ENCODE results near the gene MSH5.

Gene MSH5

DNA sequence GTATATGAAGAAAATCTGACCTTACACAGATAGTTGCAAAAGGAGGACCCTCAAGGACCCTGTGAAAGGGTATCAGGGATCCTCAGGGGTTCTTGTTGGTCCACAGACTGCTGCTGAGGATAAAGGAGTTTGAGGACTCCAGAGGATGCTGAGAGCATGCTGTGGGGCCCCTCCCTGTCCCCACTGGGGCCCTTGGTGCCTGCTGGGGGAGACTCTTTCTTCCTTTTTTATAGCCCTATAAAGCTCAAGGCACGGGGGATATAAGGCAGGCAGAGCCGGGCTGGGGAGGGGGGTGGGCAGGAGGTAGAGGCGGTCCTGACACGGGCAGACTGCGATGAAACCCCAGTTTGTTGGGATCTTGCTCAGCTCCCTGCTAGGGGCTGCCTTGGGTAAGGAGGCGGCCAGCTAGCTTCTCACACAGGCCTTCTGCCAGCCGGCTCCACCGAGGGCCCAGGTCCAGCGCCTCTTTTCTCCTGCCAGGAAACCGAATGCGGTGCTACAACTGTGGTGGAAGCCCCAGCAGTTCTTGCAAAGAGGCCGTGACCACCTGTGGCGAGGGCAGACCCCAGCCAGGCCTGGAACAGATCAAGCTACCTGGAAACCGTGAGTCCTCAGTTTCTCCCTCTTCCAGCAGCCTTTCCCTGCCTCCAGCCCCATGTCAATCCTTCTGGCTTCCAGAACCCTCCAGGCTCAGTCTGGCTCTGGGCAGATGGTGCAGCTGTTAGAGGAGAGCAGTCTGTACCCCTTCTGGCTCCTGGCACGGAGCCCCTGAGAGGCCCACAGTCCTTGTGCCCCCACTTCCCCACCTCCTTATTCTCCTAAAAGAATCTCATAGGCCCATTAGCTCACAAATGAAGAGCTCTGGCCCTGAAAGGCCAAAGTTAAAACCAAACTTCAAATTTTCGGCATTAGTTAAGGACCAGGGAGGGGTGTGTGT, 24.5 kb upstream of the MSH5 start, which contains the start of gene LY6G6D:
TSS of gene LY6G6D (plus strand) at position 327 of the 937 bp plus-strand sequence. CDS start at position 335, 8 bp downstream.
- no peak within 1 kb of the TSS for H3K4me3 ChIP-seq (ENCODE audit: low read depth, low read length)
- DNase-seq (ENCODE audit: low read depth) = no peak
- TF ChIP-seq POLR2A (IDR thresholded peaks at IDR 0.05; ENCODE audit: extremely low read depth, insufficient read length) = no peak
- TF ChIP-seq CTCF (IDR thresholded peaks at IDR 0.05; ENCODE audit: low read depth, low read length) = no peak
- no peak for TF ChIP-seq MYC (IDR thresholded peaks at IDR 0.05; ENCODE audit: low read depth, low read length)
- TF ChIP-seq, protein P1, sequence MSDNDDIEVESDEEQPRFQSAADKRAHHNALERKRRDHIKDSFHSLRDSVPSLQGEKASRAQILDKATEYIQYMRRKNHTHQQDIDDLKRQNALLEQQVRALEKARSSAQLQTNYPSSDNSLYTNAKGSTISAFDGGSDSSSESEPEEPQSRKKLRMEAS (IDR thresholded peaks at IDR 0.05; ENCODE audit: low read depth, low read length) = no peak

DNA sequence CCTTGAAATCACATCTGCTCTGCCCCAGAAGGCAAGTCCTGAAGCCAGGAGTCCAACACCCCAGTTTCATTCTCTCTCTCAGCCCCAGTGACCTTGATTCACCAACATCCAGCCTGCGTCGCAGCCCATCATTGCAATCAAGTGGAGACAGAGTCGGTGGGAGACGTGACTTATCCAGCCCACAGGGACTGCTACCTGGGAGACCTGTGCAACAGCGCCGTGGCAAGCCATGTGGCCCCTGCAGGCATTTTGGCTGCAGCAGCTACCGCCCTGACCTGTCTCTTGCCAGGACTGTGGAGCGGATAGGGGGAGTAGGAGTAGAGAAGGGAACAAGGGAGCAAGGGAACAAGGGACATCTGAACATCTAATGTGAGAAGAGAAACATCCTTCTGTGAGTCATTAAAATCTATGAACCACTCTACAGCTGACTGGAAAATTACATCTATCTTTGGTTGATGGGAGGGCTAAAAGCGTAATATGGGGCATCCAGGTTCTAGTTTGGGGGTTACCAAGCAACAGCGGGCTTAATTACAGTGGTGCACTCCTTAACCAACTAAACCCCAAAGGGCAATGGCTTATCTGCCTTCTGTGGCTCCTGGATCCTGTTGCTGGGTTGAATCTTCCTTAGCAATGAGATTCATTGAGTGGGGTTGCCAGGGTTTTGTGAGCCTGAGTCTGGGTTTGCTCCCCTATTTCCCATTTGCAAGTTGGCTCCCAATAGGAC, 22.1 kb upstream of the MSH5 start:
- TF ChIP-seq POLR2A (IDR thresholded peaks at IDR 0.05; ENCODE audit: extremely low read depth, insufficient read length) = no peak
- TF ChIP-seq MYC (IDR thresholded peaks at IDR 0.05; ENCODE audit: low read depth, low read length) = no peak
- H3K4me3 ChIP-seq (ENCODE audit: low read depth, low read length) = no peak overlapping the region
- no peak for DNase-seq (ENCODE audit: low read depth)

DNA sequence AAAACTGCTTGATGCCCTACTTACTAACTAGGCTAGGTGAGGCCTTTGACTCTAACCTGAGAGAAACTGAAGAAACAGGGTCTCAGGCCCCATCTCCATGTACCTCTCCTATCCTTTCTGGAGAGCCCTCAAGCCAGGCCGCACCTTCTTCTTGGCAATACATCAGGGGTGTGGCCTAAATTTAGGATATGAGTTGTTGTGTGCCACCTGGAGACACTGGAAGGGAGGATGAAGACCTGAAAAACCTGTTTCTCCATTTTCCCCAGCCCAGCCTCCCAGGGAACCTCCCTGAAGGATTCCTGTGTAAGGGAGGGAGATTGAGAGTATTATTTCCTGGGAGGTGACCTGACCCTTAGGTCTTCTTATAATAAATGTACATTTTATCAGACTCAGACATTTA, 21.5 kb upstream of the MSH5 start:
- TF ChIP-seq MYC (IDR thresholded peaks at IDR 0.05; ENCODE audit: low read depth, low read length) (no peak), POLR2A (IDR thresholded peaks at IDR 0.05; ENCODE audit: extremely low read depth, insufficient read length) (no peak), CTCF (IDR thresholded peaks at IDR 0.05; ENCODE audit: low read depth, low read length) (no peak)
- TF ChIP-seq, protein P1 (IDR thresholded peaks at IDR 0.05; ENCODE audit: low read depth, low read length) = no peak
- no peak overlapping the region for H3K4me3 ChIP-seq (ENCODE audit: low read depth, low read length)
- no peak for DNase-seq (ENCODE audit: low read depth)

DNA sequence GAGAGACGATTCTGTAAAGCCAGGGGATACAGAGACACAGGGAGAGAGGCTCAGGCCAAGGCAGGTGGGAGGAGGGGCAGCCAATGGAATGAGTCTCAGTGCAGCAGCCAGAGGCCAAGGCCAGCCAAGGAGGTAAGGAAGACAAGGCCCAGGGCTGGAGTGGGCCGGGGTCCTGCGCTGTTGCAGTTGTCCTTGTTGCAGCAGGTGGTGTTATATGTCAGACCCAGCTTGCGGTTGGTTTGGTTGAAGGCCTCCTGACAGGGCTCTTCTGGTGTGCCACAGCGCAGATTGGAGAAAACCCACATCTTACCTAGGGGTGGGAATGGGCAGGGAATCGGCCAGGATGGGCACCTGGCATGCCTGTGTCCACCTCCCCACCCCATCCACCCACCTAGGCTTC, 20.8 kb upstream of the MSH5 start:
- TF ChIP-seq POLR2A (IDR thresholded peaks at IDR 0.05; ENCODE audit: extremely low read depth, insufficient read length) (no peak), MYC (IDR thresholded peaks at IDR 0.05; ENCODE audit: low read depth, low read length) (no peak), CTCF (IDR thresholded peaks at IDR 0.05; ENCODE audit: low read depth, low read length) (no peak)
- TF ChIP-seq, protein P1 (IDR thresholded peaks at IDR 0.05; ENCODE audit: low read depth, low read length) = no peak
- no peak overlapping the region for H3K4me3 ChIP-seq (ENCODE audit: low read depth, low read length)
- DNase-seq (ENCODE audit: low read depth) = no peak

GRCh38 chr6:31720196-31720770, 19.5 kb upstream of the MSH5 start:
- TF ChIP-seq CTCF (IDR thresholded peaks at IDR 0.05; ENCODE audit: low read depth, low read length) = no peak
- TF ChIP-seq, protein P1 (IDR thresholded peaks at IDR 0.05; ENCODE audit: low read depth, low read length) = no peak
- no peak for TF ChIP-seq MYC (IDR thresholded peaks at IDR 0.05; ENCODE audit: low read depth, low read length)
- no peak for TF ChIP-seq POLR2A (IDR thresholded peaks at IDR 0.05; ENCODE audit: extremely low read depth, insufficient read length)
- H3K4me3 ChIP-seq (ENCODE audit: low read depth, low read length) = no peak overlapping the region
- DNase-seq (ENCODE audit: low read depth) = no peak

Data from NB4 (cell line).